GM06990 (cell line): ENCODE measurements around the gene PHACTR2.

ENCODE experiments used
- DNase-seq: peaks from one replicate; pipeline ENCODE4 v3.0.0-alpha.2; 2011; ENCODE audit not compliant: insufficient read length; ENCODE audit errors: extremely low read depth
- H3K27me3 ChIP-seq: replicated peaks from 2 replicates; pipeline ENCODE4 v1.6.0; 2011; ENCODE audit warnings: low read length; ENCODE audit not compliant: control insufficient read depth, insufficient read depth
- H3K36me3 ChIP-seq: 2 replicates; pipeline ENCODE4 v1.5.1; 2011; ENCODE audit warnings: low read length; ENCODE audit not compliant: control insufficient read depth, insufficient read depth
- H3K4me3 ChIP-seq: replicated peaks from 2 replicates; pipeline ENCODE4 v1.5.1; 2011; ENCODE audit warnings: low read depth, mild to moderate bottlenecking, control low read depth, low read length
- CTCF ChIP-seq: IDR thresholded peaks from 2 replicates; pipeline ENCODE4 v1.5.1; 2011; ENCODE audit warnings: low read length, control low read depth, mild to moderate bottlenecking, inconsistent platforms; ENCODE audit not compliant: insufficient read depth, poor library complexity, severe bottlenecking

PHACTR2 gene

DNA sequence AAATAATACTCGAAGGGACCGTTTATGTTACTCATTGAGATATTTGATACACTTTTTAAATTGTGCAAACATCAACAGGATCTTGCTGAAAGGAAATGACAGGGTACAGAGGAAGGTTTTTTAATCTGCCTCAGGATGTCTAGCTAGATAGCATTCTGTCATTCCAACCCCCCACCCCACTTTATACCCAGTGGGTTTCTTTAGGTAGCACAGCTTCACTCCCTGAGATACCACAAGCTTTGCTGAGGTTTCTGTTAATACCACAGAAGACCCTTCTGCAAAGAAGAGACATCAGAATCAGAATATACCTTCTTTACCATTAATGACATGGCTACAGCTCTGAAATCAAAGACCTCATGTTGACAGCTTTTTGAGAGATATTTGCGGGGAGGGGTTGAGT lies 1.3 kb downstream of the PHACTR2 start:
- no peak for DNase-seq
- TF ChIP-seq CTCF, result no peak
- no peak overlapping the region for H3K4me3 ChIP-seq
- H3K36me3 ChIP-seq, result no peaks in the 10 kb centered on the region
- H3K27me3 ChIP-seq, result no peaks in the 10 kb centered on the region; the same call in 1 of the 2 replicates

DNA sequence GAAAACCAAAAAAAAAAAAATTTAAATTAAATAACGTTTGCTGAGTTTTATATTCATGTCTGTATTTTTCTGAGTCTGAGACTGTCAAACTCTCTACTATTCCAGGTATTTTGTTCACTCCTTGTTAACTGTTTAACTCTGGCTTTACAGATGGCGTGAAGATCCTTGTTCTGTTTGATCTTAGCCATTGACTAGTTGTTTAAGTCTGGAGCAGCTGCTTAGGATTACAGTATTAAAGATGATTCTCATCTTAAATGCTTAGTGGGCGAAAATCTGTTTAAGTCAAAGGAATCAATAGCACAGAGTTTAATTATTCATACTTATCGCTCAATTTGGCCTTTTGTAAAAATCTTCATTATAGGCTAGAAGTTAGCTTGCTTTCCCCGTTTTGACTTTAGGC lies 2.4 kb downstream of the PHACTR2 start:
- Histone ChIP-seq H3K27me3 (no peaks in the 10 kb centered on the region; the same call in 1 of the 2 replicates), H3K4me3 (no peak overlapping the region), H3K36me3 (no peaks in the 10 kb centered on the region)
- DNase-seq, result no peak
- TF ChIP-seq CTCF, result no peak

- no peak for TF ChIP-seq CTCF
- DNase-seq, result no peak
- no peaks in the 10 kb centered on the region for H3K36me3 ChIP-seq
- no peak overlapping the region for H3K4me3 ChIP-seq
- H3K27me3 ChIP-seq, result no peaks in the 10 kb centered on the region; the same call in 1 of the 2 replicates
Measured at GRCh38 chr6:143682805-143683204, 5.0 kb downstream of the PHACTR2 start.

GRCh38 chr6:143684486-143684885 lies 6.7 kb downstream of the PHACTR2 start:
- Histone ChIP-seq H3K27me3 (no peaks in the 10 kb centered on the region), H3K4me3 (no peak overlapping the region), H3K36me3 (no peaks in the 10 kb centered on the region)
- TF ChIP-seq CTCF, result no peak
- no peak for DNase-seq

DNA sequence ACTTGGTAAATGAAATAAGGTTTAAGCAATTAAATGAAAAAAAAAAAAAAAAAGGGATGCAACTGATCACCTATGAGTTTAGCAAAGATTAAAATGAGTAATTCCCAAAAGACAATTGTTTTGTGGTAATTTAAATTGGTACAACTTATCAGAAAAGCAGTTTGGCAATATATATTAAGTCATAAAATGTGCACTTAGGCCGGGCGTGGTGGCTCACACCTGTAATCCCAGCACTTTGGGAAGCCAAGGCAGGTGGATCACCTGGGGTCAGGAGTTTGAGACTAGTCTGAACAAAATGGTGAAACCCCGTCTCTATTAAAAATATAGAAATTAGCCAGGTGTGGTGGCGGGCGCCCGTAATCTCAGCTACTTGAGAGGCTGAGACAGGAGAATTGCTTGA lies 7.9 kb downstream of the PHACTR2 start:
- H3K36me3 ChIP-seq, result no peaks in the 10 kb centered on the region

More for the DNA sequence above, 7.9 kb downstream of the PHACTR2 start:
- Histone ChIP-seq H3K27me3 (no peaks in the 10 kb centered on the region), H3K4me3 (no peak overlapping the region)
- no peak for TF ChIP-seq CTCF
- no peak for DNase-seq
